ENCODE measurements around the gene COL8A2. TPM values are rescaled to one million over a fixed set of nuclear protein-coding genes. Genes with fewer than 3 reads are reported as not detected.

The COL8A2 gene
- 0.94 TPM for total RNA-seq

DNA sequence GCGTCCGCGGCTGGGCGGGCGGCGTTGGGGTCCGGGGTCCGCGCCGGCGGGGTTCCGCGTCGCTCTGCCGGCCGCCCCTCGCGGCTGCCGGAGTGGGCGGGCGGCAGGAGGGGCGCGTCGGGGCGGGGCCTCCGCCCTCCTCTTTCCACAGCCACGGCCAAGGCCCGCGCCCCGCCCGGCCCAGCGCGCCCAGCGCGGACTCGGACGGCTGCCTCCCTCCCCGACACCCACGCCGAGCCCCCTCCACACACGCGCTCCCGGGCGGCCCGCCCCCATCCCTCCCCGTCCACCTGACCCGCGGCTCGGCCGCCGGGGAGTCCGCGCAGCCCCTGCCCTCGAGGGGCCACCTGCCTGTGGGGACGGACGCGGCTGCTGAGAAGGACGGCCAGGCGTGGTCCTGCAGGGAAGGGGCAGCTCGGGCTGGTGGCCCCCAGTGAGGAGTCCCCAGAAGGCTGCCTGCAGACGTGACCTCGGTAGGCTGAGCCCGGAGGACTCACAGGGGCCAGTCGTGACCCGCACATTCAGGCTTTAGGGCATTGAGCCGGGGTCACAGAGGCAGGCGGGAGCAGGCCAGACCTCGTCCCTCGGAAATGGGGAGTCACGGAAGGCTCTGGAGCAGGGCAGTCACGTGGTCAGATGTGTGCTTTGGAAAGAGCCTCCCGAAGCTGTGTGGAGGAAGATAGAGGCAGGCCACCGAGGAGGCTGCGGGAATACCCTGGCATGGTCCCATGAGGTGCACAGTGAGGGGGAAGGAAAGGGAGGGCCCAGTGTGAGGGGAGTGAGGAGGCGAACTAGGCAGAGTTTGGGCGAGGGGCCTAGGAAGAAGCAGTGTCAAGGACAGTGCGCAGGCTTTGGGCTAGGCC, at the start of gene COL8A2:
TSS of gene COL8A2 (minus strand) at position 94 of the 863 bp plus-strand sequence. CDS start 24,980 bp downstream, outside the sequence.

DNA sequence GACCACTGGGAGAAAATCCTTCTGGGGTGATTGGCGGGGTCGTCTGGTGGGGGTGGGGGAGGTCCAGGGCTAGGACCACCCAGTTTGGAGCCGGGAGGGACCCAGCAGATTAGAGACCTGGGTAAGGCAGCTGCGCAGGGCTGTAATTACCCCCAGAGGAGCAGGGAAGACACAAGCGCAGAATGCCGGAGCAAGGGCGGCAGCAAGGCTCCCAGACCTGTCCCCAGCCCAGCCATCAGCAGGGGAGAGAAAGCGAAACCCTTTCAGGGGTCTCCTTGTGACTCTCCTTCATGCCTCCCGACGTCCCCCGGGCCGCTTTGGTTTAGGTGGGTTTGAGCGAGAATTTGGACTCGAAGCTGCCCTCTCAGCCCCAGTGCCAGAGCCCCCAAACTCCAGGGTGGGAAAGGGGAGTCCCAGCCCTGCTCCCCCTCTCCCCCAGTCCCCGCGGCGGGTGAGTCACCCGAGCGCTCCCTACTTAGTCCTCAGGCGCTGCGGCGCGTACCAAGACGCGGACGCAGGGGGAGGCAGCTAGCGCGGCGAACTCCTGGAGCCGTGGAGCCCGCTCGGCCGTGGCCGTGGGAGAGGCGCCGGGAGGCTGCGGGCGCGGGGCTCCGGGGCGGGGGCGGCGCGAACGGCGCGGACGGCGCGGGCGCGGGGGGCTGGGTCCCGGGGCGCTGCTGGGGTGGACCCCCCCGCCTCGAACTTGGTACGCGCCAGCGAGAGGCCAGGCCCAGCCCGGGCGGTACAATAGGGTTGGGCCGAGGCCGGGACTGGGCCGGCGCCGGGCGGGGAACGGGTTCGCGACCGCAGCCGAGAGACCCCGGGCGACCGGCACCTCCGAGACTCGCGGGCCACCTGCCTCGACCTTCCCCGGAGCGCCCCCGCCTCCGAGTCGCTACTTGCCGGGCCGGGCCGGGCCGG, 30.6 kb upstream of the COL8A2 start, which contains the start of gene MAP7D1:
TSS of gene MAP7D1 (plus strand) at position 753 of the 921 bp plus-strand sequence. CDS start 258 bp downstream, outside the sequence.

DNA sequence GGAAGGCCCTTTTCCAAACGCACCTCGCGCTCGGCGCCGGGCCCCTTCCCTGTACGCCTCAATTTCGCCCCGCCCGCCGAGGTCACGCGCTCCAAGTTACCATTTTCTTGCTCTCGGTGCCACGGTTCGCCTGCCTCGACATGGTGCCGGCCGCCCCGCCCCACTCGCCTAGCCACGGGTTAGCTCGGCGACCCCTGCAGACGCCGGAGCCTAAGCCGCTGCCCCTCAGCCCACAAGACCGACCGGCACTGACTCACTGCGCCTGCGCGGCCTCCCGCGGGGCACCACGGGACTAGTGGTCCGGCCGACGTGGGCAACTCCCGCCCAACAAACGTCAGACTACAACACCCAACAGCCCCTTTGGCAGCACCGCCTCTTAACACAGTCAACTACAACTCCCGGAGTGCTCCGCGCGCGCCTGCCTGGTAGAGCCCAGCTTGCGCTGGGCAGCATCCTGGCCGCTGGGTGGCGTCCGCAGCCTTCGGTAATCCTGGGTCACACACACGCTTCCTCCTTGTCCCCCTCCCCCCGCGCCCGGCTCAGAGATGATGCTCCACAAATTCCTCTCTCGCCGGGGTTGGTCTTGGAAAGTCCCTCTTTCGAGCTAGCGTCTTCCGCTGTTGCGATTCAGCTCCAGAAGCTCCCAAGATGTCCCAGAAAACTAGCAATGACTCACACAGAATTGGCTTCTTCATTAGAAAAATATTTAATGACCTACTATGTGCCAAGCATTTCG, 24.4 kb upstream of the COL8A2 start, which contains the start of gene TRAPPC3:
TSS of gene TRAPPC3 (minus strand) at position 250 of the 736 bp plus-strand sequence. CDS start at position 142, 108 bp downstream.

DNA sequence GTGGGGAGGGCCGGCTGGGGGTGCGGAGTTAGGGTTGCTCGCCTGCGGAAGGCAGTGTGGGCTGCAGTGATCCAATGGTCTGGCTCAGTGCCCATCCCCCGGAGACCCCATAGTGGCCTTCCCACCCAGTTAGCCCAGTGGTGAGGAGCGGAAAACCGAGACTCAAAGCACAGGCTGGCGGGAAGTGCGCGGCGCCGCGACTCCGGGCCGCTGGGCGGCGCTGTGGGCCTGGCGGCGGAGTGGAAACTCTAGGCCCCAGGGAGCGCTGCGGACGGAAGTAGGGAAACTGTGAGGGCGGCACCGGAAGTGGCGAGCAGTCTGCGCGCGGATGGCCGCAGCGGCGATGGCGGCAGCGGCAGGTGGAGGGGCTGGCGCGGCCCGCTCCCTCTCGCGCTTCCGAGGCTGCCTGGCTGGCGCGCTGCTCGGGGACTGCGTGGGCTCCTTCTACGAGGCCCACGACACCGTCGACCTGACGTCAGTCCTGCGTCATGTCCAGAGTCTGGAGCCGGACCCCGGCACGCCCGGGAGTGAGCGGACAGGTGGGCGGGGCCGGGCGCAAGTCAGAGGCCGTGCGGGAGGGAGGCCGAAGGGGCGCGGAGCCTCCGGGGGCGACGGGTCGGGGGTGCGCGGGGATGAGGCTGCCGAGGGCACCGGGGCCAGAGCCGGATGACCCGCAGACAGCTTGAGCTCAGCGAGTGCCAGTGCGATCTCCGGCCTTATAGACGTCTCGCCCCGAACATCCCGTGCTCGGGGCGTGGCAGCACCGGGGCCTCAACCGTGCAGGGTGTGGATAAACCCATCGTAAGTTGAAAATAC, 36.2 kb downstream of the COL8A2 start, which contains the start of gene ADPRS:
TSS of gene ADPRS (plus strand) at position 316 of the 816 bp plus-strand sequence. CDS start at position 329, 13 bp downstream.

DNA sequence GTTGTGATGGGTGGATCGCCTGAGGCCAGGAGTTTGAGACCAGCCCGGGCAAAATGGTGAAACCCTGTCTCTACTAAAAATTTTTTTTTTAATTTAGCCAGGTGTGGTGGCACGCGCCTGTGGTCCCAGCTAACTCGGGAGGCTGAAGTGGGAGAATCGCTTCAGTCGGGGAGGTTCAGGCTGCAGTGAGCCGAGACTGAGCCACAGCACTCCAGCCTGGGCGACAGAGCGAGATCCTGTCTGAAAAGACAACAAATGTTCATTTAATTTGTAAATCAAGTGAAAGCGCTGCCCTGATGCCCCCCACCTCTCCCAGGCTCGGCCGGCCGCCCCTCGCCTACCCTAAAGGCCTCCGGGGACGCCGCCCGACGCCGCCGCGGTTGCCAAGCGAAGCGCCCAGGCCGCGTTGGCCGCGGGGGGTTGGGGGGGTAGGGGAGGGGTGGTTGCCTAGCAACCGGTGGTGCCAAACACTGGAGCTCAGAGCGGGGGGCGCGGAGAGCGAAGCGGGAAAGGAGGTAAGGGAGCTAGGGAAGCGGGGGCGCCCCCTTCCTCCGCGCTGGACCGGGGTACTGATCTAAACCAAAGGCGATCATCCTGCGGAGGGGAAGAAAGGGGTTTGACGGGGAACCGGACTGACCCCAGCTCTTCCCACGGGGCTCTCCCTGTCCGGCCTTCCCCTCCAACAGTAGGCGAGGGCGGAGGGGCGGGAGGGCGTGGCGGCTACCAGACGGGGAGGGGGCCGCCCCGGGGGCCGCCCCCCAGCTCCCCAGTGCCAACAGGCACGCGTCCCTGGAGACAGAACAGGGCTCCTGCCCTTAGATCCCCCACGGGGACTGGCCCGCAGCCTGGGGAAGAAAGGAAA, 41.2 kb downstream of the COL8A2 start, which contains the start of gene TEKT2:
TSS of gene TEKT2 (plus strand) at position 460 of the 862 bp plus-strand sequence. CDS start 828 bp downstream, outside the sequence.

Other genes starting within 250 kb of the COL8A2 start
- gene AGO1, start 242.0 kb downstream of the COL8A2 start, total RNA-seq = 33.5 TPM
- 61.7 TPM for gene AGO3, start 194.1 kb downstream of the COL8A2 start, total RNA-seq
- 23.8 TPM for gene TEKT2, start 41.1 kb downstream of the COL8A2 start, total RNA-seq
- 20.0 TPM for gene ADPRS, start 36.3 kb downstream of the COL8A2 start, total RNA-seq
- gene TRAPPC3, start 24.3 kb upstream of the COL8A2 start, total RNA-seq = 36.6 TPM
- 76.7 TPM for gene MAP7D1, start 30.9 kb upstream of the COL8A2 start, total RNA-seq
- 101 TPM for gene THRAP3, start 99.2 kb upstream of the COL8A2 start, total RNA-seq
- 4.7 TPM for gene SH3D21, start 181.1 kb upstream of the COL8A2 start, total RNA-seq
- 1.6 TPM for gene EVA1B, start 198.4 kb upstream of the COL8A2 start, total RNA-seq

All from parietal lobe (tissue), 1 donor.